Stimulated activated CD8-positive, alpha-beta memory T cell treated with anti-CD3 and anti-CD28 coated beads, Interleukin-4, amount 100 ng/mL, for 48 hours (primary cell): ENCODE data around the gene SDK1.

Experiments
- DNase-seq: peaks from one replicate; pipeline ENCODE4 v3.0.0-alpha.2; 2020

The SDK1 gene

GRCh38 chr7:3896169-3896765, 595.2 kb downstream of the SDK1 start:
- no peak for DNase-seq

GRCh38 chr7:3897430-3898372, 596.6 kb downstream of the SDK1 start:
- DNase-seq, result peak; percentile 54

GRCh38 chr7:3899559-3899991, 598.5 kb downstream of the SDK1 start:
- DNase-seq, result no peak

GRCh38 chr7:3908153-3908552, 607.1 kb downstream of the SDK1 start:
- DNase-seq, result no peak

GRCh38 chr7:3909128-3909527, 608.1 kb downstream of the SDK1 start:
- no peak for DNase-seq

GRCh38 chr7:3910054-3910453, 609.0 kb downstream of the SDK1 start:
- DNase-seq, result no peak

- no peak for DNase-seq
These were observed 610.6 kb downstream of the SDK1 start for GRCh38 chr7:3911685-3912084.

GRCh38 chr7:3912291-3912690, 611.2 kb downstream of the SDK1 start:
- DNase-seq, result no peak

GRCh38 chr7:3914051-3914775, 613.2 kb downstream of the SDK1 start:
- DNase-seq, result no peak

GRCh38 chr7:3915337-3915878, 614.4 kb downstream of the SDK1 start:
- DNase-seq, result no peak

GRCh38 chr7:3916146-3916545, 615.1 kb downstream of the SDK1 start:
- no peak for DNase-seq

GRCh38 chr7:3917436-3917835, 616.4 kb downstream of the SDK1 start:
- no peak for DNase-seq

- no peak for DNase-seq
These were observed 617.5 kb downstream of the SDK1 start for GRCh38 chr7:3918576-3918975.

GRCh38 chr7:3922175-3922635, 621.2 kb downstream of the SDK1 start:
- DNase-seq, result no peak

GRCh38 chr7:3923307-3923918, 622.4 kb downstream of the SDK1 start:
- DNase-seq, result no peak

GRCh38 chr7:3924277-3924676, 623.2 kb downstream of the SDK1 start:
- no peak for DNase-seq

GRCh38 chr7:3927446-3928110, 626.5 kb downstream of the SDK1 start:
- no peak for DNase-seq

- no peak for DNase-seq
These were observed 627.9 kb downstream of the SDK1 start for GRCh38 chr7:3928727-3929515.

- DNase-seq, result no peak
These were observed 630.8 kb downstream of the SDK1 start for GRCh38 chr7:3931843-3932242.

- DNase-seq, result no peak
These were observed 636.1 kb downstream of the SDK1 start for GRCh38 chr7:3937146-3937545.

- no peak for DNase-seq
These were observed 636.6 kb downstream of the SDK1 start for GRCh38 chr7:3937605-3938004.
